Right lobe of liver (tissue), 6 donors: ENCODE results near the gene HLA-DMB. TPM values are rescaled to one million over a fixed set of nuclear protein-coding genes. Genes with fewer than 3 reads are reported as not detected.

Source experiments
- ATAC-seq, 4 donors: fragments of 200-7000 bp; cut with Tn5 transposase; one replicate each; pipeline ENCODE4 v1.9.1; 2020; ENCODE audit warnings: mild to moderate bottlenecking in 4 of 4, moderate library complexity in 4 of 4
- DNase-seq, 3 donors: peaks; one replicate each; pipeline ENCODE4 v3.0.0-alpha.2; 2020
- H3K27ac ChIP-seq, 3 donors: fragments of 200-600 bp; one replicate each; pipeline ENCODE4 v1.8.0; 2022
- H3K27me3 ChIP-seq, 2 donors: fragments of 200-600 bp; one replicate each; pipeline ENCODE4 v1.8.0; 2022
- H3K36me3 ChIP-seq, 4 donors: fragments of 200-600 bp; sonication (generic) in 1 of 4; one replicate each; pipeline versions ENCODE4 v1.5.1 to v1.8.0; 2017 to 2022; ENCODE audit warnings: control low read depth in 1 of 4
- H3K4me1 ChIP-seq, 4 donors: fragments of 200-600 bp; sonication (generic) in 1 of 4; one replicate each; pipeline versions ENCODE4 v1.5.1 to v1.8.0; 2017 to 2022; ENCODE audit warnings: control low read depth in 1 of 4
- H3K4me3 ChIP-seq, 3 donors: fragments of 200-600 bp; one replicate each; pipeline ENCODE4 v1.8.0; 2022
- H3K9me3 ChIP-seq, 4 donors: fragments of 200-600 bp; sonication (generic) in 1 of 4; one replicate each; pipeline versions ENCODE4 v1.5.1 to v1.8.0; 2017 to 2022; ENCODE audit warnings: control low read depth in 1 of 4
- POLR2A ChIP-seq: fragments of 450-650 bp; IDR thresholded peaks from one replicate; pipeline ENCODE4 v1.6.1; 2017; ENCODE audit warnings: antibody characterized with exemption, mild to moderate bottlenecking
- WGBS: methylation state at CpG from one replicate; pipeline ENCODE4 v1.1.6; 2018; ENCODE audit warnings: low coverage, low lambda C conversion rate; ENCODE audit not compliant: insufficient coverage; ENCODE audit errors: missing lambda C conversion rate; 5-methylcytosine and 5-hydroxymethylcytosine counted together
- intact Hi-C, 2 donors: fragments of 100-400 bp; cut with DNase I; formaldehyde crosslinking; loops; one replicate each; pipeline versions ENCODE4 v1.11.2 to v1.14.1; 2022
- total RNA-seq, 6 experiments: library from RNA; depleted of rRNA in 2 of 6; stranded (reverse); fragments of >200 nt in 2 of 6; fragmentation: NEBNext Ultra II Directional in 3 of 6; extraction: Animal tissue kit (Norgen Biotek cat#: 25700) in 3 of 6; gene quantifications; one replicate each; pipeline versions ENCODE4 v1.1.0 to v1.2.4, GENCODE V29; 2016 to 2023
- TF ChIP-seq, protein P1 (sequence below), 4 donors: fragments of 200-600 bp in 3 of 4; fragments of 450-650 bp in 1 of 4; IDR thresholded peaks; one replicate each; pipeline versions ENCODE4 v1.5.1 to v1.8.0; 2016 to 2022; ENCODE audit warnings: antibody characterized with exemption in 4 of 4, mild to moderate bottlenecking in 2 of 4
- donor health status: DM: no; HTN: yes; CAD: no.
- donor health status: DM: no; HTN: no; CAD: no.
- donor health status: DM: no; HTN: no; CAD: no.
- donor health status: DM: no; HTN: yes; CAD: no.
- donor health status: DM: no; HTN: yes; CAD: no.

The HLA-DMB gene
- total RNA-seq, 6 experiments from 2014 or later, result 1.8 to 22.0 (median 6.5) TPM

DNA sequence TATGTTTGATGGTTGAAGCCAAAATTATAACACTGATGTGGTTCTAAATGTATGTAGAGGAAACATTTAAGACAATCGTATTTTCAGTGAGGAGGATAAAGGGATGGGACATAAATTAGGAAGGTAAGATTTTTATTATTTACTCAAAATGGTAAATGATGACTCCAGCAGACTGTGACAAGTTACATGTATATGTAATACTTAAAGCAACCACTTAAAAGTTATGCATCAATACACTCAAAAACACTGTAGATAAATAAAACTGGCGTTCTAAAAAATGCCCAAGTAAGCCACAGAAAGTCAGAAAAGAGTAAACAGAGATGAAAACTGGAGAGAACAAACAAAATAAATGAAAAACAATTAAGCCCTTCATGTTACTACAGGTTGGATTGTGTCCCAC, 18.7 kb downstream of the HLA-DMB start:
- no peak for TF ChIP-seq POLR2A
- TF ChIP-seq, protein P1, sequence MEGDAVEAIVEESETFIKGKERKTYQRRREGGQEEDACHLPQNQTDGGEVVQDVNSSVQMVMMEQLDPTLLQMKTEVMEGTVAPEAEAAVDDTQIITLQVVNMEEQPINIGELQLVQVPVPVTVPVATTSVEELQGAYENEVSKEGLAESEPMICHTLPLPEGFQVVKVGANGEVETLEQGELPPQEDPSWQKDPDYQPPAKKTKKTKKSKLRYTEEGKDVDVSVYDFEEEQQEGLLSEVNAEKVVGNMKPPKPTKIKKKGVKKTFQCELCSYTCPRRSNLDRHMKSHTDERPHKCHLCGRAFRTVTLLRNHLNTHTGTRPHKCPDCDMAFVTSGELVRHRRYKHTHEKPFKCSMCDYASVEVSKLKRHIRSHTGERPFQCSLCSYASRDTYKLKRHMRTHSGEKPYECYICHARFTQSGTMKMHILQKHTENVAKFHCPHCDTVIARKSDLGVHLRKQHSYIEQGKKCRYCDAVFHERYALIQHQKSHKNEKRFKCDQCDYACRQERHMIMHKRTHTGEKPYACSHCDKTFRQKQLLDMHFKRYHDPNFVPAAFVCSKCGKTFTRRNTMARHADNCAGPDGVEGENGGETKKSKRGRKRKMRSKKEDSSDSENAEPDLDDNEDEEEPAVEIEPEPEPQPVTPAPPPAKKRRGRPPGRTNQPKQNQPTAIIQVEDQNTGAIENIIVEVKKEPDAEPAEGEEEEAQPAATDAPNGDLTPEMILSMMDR (IDR thresholded peaks at IDR 0.05), result no peak
- intact Hi-C loops, result no loop called here
- WGBS, result 80% methylated on average over 2 of the region's 2 CpGs

GRCh38 chr6:32920715-32921114, 20.1 kb downstream of the HLA-DMB start:
- DNase-seq (no peak), ATAC-seq (no peak)
- H3K36me3 ChIP-seq, result no peaks in the 10 kb centered on the region
- peaks cover 0 to 4% of the 10 kb centered on the region in 2 donors for H3K27me3 ChIP-seq
- intact Hi-C loops, result no loop called here
- TF ChIP-seq, protein P1 (IDR thresholded peaks at IDR 0.05), result no peak
- TF ChIP-seq POLR2A, result no peak
- WGBS, result 27% methylated on average over 2 of the region's 2 CpGs
- no peaks in the 10 kb centered on the region for H3K4me1 ChIP-seq
- H3K9me3 ChIP-seq, result no peaks in the 10 kb centered on the region
- H3K27ac ChIP-seq, result no peak overlapping the region
- H3K4me3 ChIP-seq, result no peak overlapping the region

More for the DNA sequence above, 18.7 kb downstream of the HLA-DMB start:
- Histone ChIP-seq H3K4me1 (no peaks in the 10 kb centered on the region), H3K27ac (no peak overlapping the region), H3K27me3 (peaks cover 0 to 4% of the 10 kb centered on the region in 2 donors), H3K36me3 (no peaks in the 10 kb centered on the region), H3K4me3 (no peak overlapping the region), H3K9me3 (no peaks in the 10 kb centered on the region)
- ATAC-seq (no peak), DNase-seq (no peak)

- no peak for ATAC-seq
- no peak for TF ChIP-seq POLR2A
- TF ChIP-seq, protein P1 (IDR thresholded peaks at IDR 0.05), result no peak
- 33% methylated on average over 1 of the region's 1 CpG for WGBS
Measured at GRCh38 chr6:32912951-32913350, 27.9 kb downstream of the HLA-DMB start.

DNA sequence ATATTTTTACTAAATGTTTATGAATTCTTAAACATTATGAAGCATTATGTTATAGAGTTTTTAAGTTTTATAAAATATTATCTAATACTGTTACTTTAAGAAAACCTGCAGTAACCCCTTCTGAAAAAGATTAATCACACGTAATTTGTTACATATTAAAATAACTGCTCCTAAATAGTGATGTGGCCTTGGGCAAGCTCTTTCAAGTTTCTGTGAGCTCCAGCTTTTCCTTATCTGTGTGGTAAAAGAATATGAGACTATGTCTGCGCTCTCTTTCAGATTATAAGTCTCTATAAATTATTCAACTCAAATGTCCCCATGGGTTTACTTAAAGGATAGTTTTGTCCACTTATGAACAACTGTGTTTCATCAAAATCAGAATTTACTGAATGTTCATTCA, 31.9 kb downstream of the HLA-DMB start:
- Histone ChIP-seq H3K4me3 (no peak overlapping the region), H3K4me1 (no peaks in the 10 kb centered on the region), H3K27me3 (no peaks in the 10 kb centered on the region), H3K9me3 (no peaks in the 10 kb centered on the region), H3K27ac (no peak overlapping the region), H3K36me3 (no peaks in the 10 kb centered on the region)
- intact Hi-C loops, result no loop called here
- 67% methylated on average over 2 of the region's 2 CpGs for WGBS
- DNase-seq (no peak), ATAC-seq (no peak)
- TF ChIP-seq, protein P1 (IDR thresholded peaks at IDR 0.05), result no peak
- no peak for TF ChIP-seq POLR2A

More at GRCh38 chr6:32912951-32913350, 27.9 kb downstream of the HLA-DMB start:
- H3K27me3 ChIP-seq, result no peaks in the 10 kb centered on the region
- H3K36me3 ChIP-seq, result no peaks in the 10 kb centered on the region
- H3K4me1 ChIP-seq, result no peaks in the 10 kb centered on the region
- no peak overlapping the region for H3K27ac ChIP-seq
- DNase-seq, result no peak
- H3K4me3 ChIP-seq, result no peak overlapping the region
- H3K9me3 ChIP-seq, result no peaks in the 10 kb centered on the region
- intact Hi-C loops, result no loop called here

DNA sequence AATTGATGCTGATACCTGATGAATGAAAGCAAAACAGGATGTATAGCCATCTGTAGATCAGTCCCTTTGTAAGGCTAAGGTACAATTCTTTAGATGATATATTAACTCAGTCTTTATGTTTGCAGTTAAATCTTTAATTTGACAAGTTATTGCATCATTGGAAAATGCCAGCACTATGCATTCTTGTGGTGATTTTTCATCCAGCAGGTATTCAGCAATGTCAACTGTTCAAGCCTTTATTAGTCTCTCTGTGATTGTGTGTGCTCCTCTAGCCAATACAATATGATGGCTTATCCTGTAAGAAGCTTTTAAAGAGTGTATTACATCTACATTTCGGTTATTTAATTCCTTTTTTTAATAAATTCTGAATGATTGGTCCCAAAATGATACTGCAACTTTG, 34.3 kb downstream of the HLA-DMB start:
- no peak for TF ChIP-seq POLR2A
- TF ChIP-seq, protein P1 (IDR thresholded peaks at IDR 0.05), result no peak
- Histone ChIP-seq H3K4me3 (no peak overlapping the region), H3K4me1 (no peaks in the 10 kb centered on the region), H3K27ac (no peak overlapping the region), H3K27me3 (no peaks in the 10 kb centered on the region), H3K36me3 (no peaks in the 10 kb centered on the region), H3K9me3 (no peaks in the 10 kb centered on the region)
- ATAC-seq (no peak), DNase-seq (no peak)
- WGBS, result 52% methylated on average over 1 of the region's 1 CpG
- intact Hi-C loops, result no loop called here
